HepG2 (cell line): Measurements from ENCODE around the gene FAM24B. TPM values are rescaled to one million over a fixed set of nuclear protein-coding genes. Genes with fewer than 3 reads are reported as not detected.
A peak's percentile ranks its signal among the peaks of the same experiment; 100 is the strongest.

Source experiments
- ATAC-seq: fragments of 200-7000 bp; cut with Tn5 transposase; 3 replicates; pipeline ENCODE4 v1.9.1; 2020; ENCODE audit warnings: mild to moderate bottlenecking, moderate library complexity
- BruUV-seq: library from RNA; stranded (reverse); fragments of 400-500 nt; replicated peaks from 2 replicates; lab custom pipeline; 2021; lab: Mats Ljungman, UMichigan
- CTCF ChIA-PET: fragments of 300-600 bp; formaldehyde crosslinking; extraction: SDS; loops from one replicate; lab custom pipeline; 2021; ENCODE audit warnings: low total read pairs, inconsistent platforms, low intra/inter-chr PET ratio; lab: Yijun Ruan, JAX
- POLR2A ChIA-PET: fragments of 350-600 bp; sonication (Branson Sonifier 250); formaldehyde crosslinking; loops from one replicate; lab custom pipeline; 2020; ENCODE audit warnings: antibody characterized with exemption, inconsistent platforms; lab: Yijun Ruan, JAX
- DNase-seq: peaks from one replicate; pipeline ENCODE4 v3.0.0-alpha.2; 2015; ENCODE audit warnings: low spot score
- FAIRE-seq: peaks from 3 replicates; lab custom pipeline; 2011; peaks lifted over from hg19 to GRCh38; lab: Jason Lieb, UNC
- H2AFZ ChIP-seq: one replicate; pipeline ENCODE4 v1.6.1; 2011; ENCODE audit warnings: low read length, inconsistent platforms
- H3K27ac ChIP-seq: fragments of 300-600 bp; 3 replicates; pipeline ENCODE4 v1.8.0; 2011; ENCODE audit warnings: mixed run types, mild to moderate bottlenecking, mixed read lengths, low read length, inconsistent platforms; ENCODE audit not compliant: insufficient read depth; ENCODE audit errors: extremely low read length
- H3K27me3 ChIP-seq, 2 experiments: fragments of 200-600 bp in 1 of 2; 2 replicates in 1 of 2; 3 replicates in 1 of 2; pipeline versions ENCODE4 v1.6.0 to v1.8.0; 2011; ENCODE audit warnings: low read length in 2 of 2, mild to moderate bottlenecking in 2 of 2, moderate library complexity in 2 of 2, inconsistent platforms in 1 of 2; ENCODE audit not compliant: insufficient read depth in 2 of 2, control insufficient read depth in 1 of 2
- H3K36me3 ChIP-seq, 2 experiments: fragments of 200-600 bp in 1 of 2; replicated peaks in 1 of 2; 2 replicates in 1 of 2; 3 replicates in 1 of 2; pipeline versions ENCODE4 v1.5.1 to v1.8.0; 2011; ENCODE audit warnings: low read length in 2 of 2, inconsistent platforms in 1 of 2; ENCODE audit not compliant: insufficient read depth in 2 of 2, control insufficient read depth in 1 of 2
- H3K4me1 ChIP-seq: 2 replicates; pipeline ENCODE4 v1.5.1; 2012; ENCODE audit warnings: low read length, inconsistent platforms; ENCODE audit not compliant: insufficient read depth
- H3K4me2 ChIP-seq: 2 replicates; pipeline ENCODE4 v1.6.0; 2011; ENCODE audit warnings: low read depth, low read length, inconsistent platforms
- H3K4me3 ChIP-seq, 3 experiments: fragments of 200-600 bp in 1 of 3; sonication (generic), shearing (Covaris generic) in 1 of 3; replicated peaks in 1 of 3; 2 replicates each; pipeline ENCODE4 v1.5.1; 2011 to 2016; ENCODE audit warnings: low read length in 3 of 3, inconsistent platforms in 2 of 3, low read depth in 2 of 3, mild to moderate bottlenecking in 2 of 3, control low read depth in 1 of 3, mixed read lengths in 1 of 3; ENCODE audit not compliant: insufficient read depth in 1 of 3
- H3K79me2 ChIP-seq: one replicate; pipeline ENCODE4 v1.6.1; 2011; ENCODE audit warnings: low read length, inconsistent platforms; ENCODE audit not compliant: insufficient read depth
- H3K9ac ChIP-seq: 2 replicates; pipeline ENCODE4 v1.6.0; 2011; ENCODE audit warnings: mild to moderate bottlenecking, low read depth, low read length, inconsistent platforms; ENCODE audit not compliant: insufficient read depth
- H3K9me3 ChIP-seq: 2 replicates; pipeline ENCODE4 v1.5.1; 2012; ENCODE audit warnings: mild to moderate bottlenecking, low read length
- H4K20me1 ChIP-seq: 2 replicates; pipeline ENCODE4 v1.6.0; 2011; ENCODE audit warnings: inconsistent platforms, mild to moderate bottlenecking, low read length, moderate library complexity; ENCODE audit not compliant: insufficient read depth
- BORCS8-MEF2B ChIP-seq: sonication (generic); formaldehyde crosslinking; IDR thresholded peaks from 2 replicates; pipeline ENCODE4 v1.8.0; 2022; ENCODE audit warnings: mild to moderate bottlenecking, missing genetic modification reagents
- HIVEP1 ChIP-seq: sonication (generic); formaldehyde crosslinking; IDR thresholded peaks from 2 replicates; pipeline ENCODE4 v1.4.0; 2020; ENCODE audit warnings: mild to moderate bottlenecking, missing genetic modification reagents
- HMGXB4 ChIP-seq, 2 experiments: sonication (generic) in 1 of 2; formaldehyde crosslinking in 1 of 2; IDR thresholded peaks; 2 replicates each; pipeline versions ENCODE4 v1.4.0 to v1.6.1; 2018 to 2020; ENCODE audit warnings: missing genetic modification reagents in 2 of 2, borderline replicate concordance in 1 of 2, low read depth in 1 of 2, mild to moderate bottlenecking in 1 of 2, missing biosample characterization in 1 of 2
- HOXD1 ChIP-seq: sonication (generic); formaldehyde crosslinking; IDR thresholded peaks from 2 replicates; pipeline ENCODE4 v1.5.0; 2020; ENCODE audit warnings: missing genetic modification reagents
- MAFF ChIP-seq: IDR thresholded peaks from 2 replicates; pipeline ENCODE4 v1.6.1; 2011; ENCODE audit warnings: low read depth, low read length, improper control_type of control experiment
- MAFK ChIP-seq, 2 experiments: IDR thresholded peaks in 1 of 2; conservative IDR thresholded peaks in 1 of 2; 2 replicates each; pipeline ENCODE4 v1.6.1; 2011; ENCODE audit warnings: improper control_type of control experiment in 2 of 2, low read length in 2 of 2
- RFX3 ChIP-seq: IDR thresholded peaks from 2 replicates; pipeline ENCODE4 v1.6.1; 2016; ENCODE audit warnings: missing biosample characterization, missing genetic modification reagents
- ZBTB21 ChIP-seq: sonication (generic); formaldehyde crosslinking; IDR thresholded peaks from 2 replicates; pipeline ENCODE4 v1.4.0; 2020; ENCODE audit warnings: missing genetic modification reagents
- ZSCAN22 ChIP-seq: sonication (generic); formaldehyde crosslinking; IDR thresholded peaks from 2 replicates; pipeline ENCODE4 v1.4.0; 2020; ENCODE audit warnings: mild to moderate bottlenecking, missing genetic modification reagents
- WGBS: methylation state at CpG from one replicate; pipeline ENCODE4 v1.1.6; 2017; ENCODE audit warnings: low lambda C conversion rate; 5-methylcytosine and 5-hydroxymethylcytosine counted together
- in situ Hi-C: cut with HindIII; loops from 2 replicates; pipeline ENCODE4 v1.10.0; 2017; ENCODE audit warnings: low pct_unique_long_range_greater_than_20kb; ENCODE audit not compliant: extremely low pct_ligation_motif_present
- intact Hi-C: fragments of 100-400 bp; cut with micrococcal nuclease; formaldehyde crosslinking; loops from one replicate; pipeline ENCODE4 v1.10.0; 2022; ENCODE audit not compliant: unreplicated experiment
- polyA plus RNA-seq, 8 experiments: library from polyadenylated mRNA; depleted of rRNA in 3 of 8; stranded (reverse) in 7 of 8; unstranded in 1 of 8; fragments of >200 nt; fragmentation: Illumina TruSeq in 4 of 8; extraction: Trizol in 4 of 8; gene quantifications; 2 replicates each; pipeline versions ENCODE4 v1.2.1 to v1.2.3, GENCODE V29; 2011 to 2016; ENCODE audit warnings: low read depth in 4 of 8, missing spikeins in 1 of 8, mixed read lengths in 1 of 8; ENCODE audit not compliant: insufficient read depth in 1 of 8
- total RNA-seq, 5 experiments: library from RNA; depleted of rRNA; stranded (reverse); fragments of >200 nt; fragmentation: Illumina TruSeq; extraction: Trizol; gene quantifications; 2 replicates each; pipeline ENCODE4 v1.2.3, GENCODE V29; 2016; ENCODE audit warnings: low read depth in 1 of 5
- TF ChIP-seq, protein P1 (sequence below): sonication (generic); formaldehyde crosslinking; IDR thresholded peaks from 2 replicates; pipeline ENCODE4 v1.5.1; 2020; ENCODE audit warnings: mild to moderate bottlenecking, missing genetic modification reagents, moderate library complexity
- TF ChIP-seq, protein P2 (sequence below): sonication (generic); formaldehyde crosslinking; IDR thresholded peaks from 2 replicates; pipeline ENCODE4 v1.4.0; 2020; ENCODE audit warnings: mild to moderate bottlenecking, missing genetic modification reagents
- TF ChIP-seq, protein P3 (sequence below): sonication (generic); formaldehyde crosslinking; conservative IDR thresholded peaks from 2 replicates; pipeline ENCODE4 v1.4.0; 2020; ENCODE audit warnings: mild to moderate bottlenecking, missing genetic modification reagents, moderate library complexity
- TF ChIP-seq, protein P4 (sequence below): sonication (generic); formaldehyde crosslinking; IDR thresholded peaks from 2 replicates; pipeline ENCODE4 v1.5.0; 2020; ENCODE audit warnings: mild to moderate bottlenecking, missing genetic modification reagents, borderline replicate concordance

The FAM24B gene
- total and polyA plus RNA-seq, 2 of the 13 experiments (the other 11 are each of a cell fraction or from before 2014, with no cell fraction given), result 1.9 to 3.0 TPM

DNA sequence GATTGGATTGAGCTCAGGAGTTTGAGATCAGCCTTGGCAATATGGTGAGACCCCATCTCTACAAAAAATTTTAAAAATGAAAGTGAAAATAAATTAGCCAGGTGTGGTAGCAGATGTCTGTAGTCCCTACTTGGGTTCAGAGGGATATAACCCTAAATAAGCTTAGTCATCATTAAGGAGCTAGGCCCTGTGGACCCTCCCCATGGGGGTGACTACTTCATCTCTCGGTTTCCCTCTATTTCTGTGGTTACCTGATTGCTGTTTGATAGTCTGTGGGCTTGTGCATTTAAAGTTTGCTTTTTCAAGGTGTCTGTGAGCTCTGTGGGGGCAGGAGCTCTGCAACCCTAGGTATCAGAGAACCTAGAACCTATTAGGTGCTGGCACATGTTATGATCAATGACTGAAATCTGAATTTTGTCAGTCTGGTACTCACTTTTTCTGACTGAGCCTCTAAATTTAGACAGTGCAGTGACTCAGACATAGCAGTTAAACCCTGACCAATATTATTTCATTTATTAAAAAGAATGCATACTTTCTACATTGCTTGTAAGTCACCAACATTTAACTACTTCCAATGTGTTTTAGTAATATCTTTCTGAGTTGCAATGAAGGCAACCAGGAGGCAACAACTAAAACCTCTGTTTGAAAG is 25.6 kb downstream of the FAM24B start:
- Histone ChIP-seq H2AFZ (no peak overlapping the region), H3K27me3 (no peaks in the 10 kb centered on the region), H3K4me2 (no peak overlapping the region), H3K9ac (no peak overlapping the region), H3K4me3 (no peak overlapping the region), H4K20me1 (no peaks in the 10 kb centered on the region), H3K36me3 (0 out of 5 replicates have a peak, but pooled peaks cover 0 to 9% of the 10 kb centered on the region in 2 experiments), H3K4me1 (no peaks in the 10 kb centered on the region), H3K79me2 (peaks cover 2% of the 10 kb centered on the region), H3K27ac (no peak overlapping the region), H3K9me3 (no peaks in the 10 kb centered on the region)
- POLR2A ChIA-PET, result no interaction called here
- WGBS, result 43% methylated on average over 1 of the region's 1 CpG
- CTCF ChIA-PET, result no interaction called here
- no peak for ATAC-seq
- no TSS peak for BruUV-seq
- in situ Hi-C loops, result no loop called here
- FAIRE-seq, result no peak
- no peak for DNase-seq
- intact Hi-C loops, result no loop called here
- TF ChIP-seq MAFK (conservative IDR thresholded peaks at IDR 0.05 in 1 of 2, IDR thresholded peaks at IDR 0.05 in 1 of 2; ENCODE audit: low read length in 2 of 2) (peak; percentile 88 to 90), RFX3 (no peak), HMGXB4 (CRISPR knock-in tag; IDR thresholded peaks at IDR 0.05; ENCODE audit: borderline replicate concordance in 1 of 2, low read depth in 1 of 2) (no peak), ZSCAN22 (CRISPR knock-in tag) (no peak), MAFF (peak; percentile 84), BORCS8-MEF2B (CRISPR knock-in tag) (no peak), ZBTB21 (CRISPR knock-in tag) (no peak), HOXD1 (CRISPR knock-in tag) (no peak), HIVEP1 (no peak)
- TF ChIP-seq, protein P1, sequence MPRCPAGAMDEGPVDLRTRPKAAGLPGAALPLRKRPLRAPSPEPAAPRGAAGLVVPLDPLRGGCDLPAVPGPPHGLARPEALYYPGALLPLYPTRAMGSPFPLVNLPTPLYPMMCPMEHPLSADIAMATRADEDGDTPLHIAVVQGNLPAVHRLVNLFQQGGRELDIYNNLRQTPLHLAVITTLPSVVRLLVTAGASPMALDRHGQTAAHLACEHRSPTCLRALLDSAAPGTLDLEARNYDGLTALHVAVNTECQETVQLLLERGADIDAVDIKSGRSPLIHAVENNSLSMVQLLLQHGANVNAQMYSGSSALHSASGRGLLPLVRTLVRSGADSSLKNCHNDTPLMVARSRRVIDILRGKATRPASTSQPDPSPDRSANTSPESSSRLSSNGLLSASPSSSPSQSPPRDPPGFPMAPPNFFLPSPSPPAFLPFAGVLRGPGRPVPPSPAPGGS (CRISPR knock-in tag), result no peak
- TF ChIP-seq, protein P2, sequence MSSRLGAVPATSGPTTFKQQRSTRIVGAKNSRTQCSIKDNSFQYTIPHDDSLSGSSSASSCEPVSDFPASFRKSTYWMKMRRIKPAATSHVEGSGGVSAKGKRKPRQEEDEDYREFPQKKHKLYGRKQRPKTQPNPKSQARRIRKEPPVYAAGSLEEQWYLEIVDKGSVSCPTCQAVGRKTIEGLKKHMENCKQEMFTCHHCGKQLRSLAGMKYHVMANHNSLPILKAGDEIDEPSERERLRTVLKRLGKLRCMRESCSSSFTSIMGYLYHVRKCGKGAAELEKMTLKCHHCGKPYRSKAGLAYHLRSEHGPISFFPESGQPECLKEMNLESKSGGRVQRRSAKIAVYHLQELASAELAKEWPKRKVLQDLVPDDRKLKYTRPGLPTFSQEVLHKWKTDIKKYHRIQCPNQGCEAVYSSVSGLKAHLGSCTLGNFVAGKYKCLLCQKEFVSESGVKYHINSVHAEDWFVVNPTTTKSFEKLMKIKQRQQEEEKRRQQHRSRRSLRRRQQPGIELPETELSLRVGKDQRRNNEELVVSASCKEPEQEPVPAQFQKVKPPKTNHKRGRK (CRISPR knock-in tag), result no peak
- TF ChIP-seq, protein P3, sequence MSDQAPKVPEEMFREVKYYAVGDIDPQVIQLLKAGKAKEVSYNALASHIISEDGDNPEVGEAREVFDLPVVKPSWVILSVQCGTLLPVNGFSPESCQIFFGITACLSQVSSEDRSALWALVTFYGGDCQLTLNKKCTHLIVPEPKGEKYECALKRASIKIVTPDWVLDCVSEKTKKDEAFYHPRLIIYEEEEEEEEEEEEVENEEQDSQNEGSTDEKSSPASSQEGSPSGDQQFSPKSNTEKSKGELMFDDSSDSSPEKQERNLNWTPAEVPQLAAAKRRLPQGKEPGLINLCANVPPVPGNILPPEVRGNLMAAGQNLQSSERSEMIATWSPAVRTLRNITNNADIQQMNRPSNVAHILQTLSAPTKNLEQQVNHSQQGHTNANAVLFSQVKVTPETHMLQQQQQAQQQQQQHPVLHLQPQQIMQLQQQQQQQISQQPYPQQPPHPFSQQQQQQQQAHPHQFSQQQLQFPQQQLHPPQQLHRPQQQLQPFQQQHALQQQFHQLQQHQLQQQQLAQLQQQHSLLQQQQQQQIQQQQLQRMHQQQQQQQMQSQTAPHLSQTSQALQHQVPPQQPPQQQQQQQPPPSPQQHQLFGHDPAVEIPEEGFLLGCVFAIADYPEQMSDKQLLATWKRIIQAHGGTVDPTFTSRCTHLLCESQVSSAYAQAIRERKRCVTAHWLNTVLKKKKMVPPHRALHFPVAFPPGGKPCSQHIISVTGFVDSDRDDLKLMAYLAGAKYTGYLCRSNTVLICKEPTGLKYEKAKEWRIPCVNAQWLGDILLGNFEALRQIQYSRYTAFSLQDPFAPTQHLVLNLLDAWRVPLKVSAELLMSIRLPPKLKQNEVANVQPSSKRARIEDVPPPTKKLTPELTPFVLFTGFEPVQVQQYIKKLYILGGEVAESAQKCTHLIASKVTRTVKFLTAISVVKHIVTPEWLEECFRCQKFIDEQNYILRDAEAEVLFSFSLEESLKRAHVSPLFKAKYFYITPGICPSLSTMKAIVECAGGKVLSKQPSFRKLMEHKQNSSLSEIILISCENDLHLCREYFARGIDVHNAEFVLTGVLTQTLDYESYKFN, result no peak
- TF ChIP-seq, protein P4, sequence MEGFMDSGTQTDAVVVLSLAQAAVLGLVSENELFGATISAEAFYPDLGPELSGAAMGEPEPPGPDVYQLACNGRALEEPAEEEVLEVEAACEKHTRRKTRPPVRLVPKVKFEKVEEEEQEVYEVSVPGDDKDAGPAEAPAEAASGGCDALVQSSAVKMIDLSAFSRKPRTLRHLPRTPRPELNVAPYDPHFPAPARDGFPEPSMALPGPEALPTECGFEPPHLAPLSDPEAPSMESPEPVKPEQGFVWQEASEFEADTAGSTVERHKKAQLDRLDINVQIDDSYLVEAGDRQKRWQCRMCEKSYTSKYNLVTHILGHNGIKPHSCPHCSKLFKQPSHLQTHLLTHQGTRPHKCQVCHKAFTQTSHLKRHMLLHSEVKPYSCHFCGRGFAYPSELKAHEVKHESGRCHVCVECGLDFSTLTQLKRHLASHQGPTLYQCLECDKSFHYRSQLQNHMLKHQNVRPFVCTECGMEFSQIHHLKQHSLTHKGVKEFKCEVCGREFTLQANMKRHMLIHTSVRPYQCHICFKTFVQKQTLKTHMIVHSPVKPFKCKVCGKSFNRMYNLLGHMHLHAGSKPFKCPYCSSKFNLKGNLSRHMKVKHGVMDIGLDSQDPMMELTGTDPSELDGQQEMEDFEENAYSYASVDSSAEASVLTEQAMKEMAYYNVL (CRISPR knock-in tag), result no peak
